HG03139 (cell line): Measurements from ENCODE around the gene STX16.
"Not testable (repeated sequence)": the region's sequence is repeated elsewhere in the genome, so short reads cannot be mapped to it uniquely, and the experiment has no call there.

Experiments used
- ATAC-seq: cut with Tn5 transposase; IDR thresholded peaks from one replicate; pipeline ENCODE4 v1.9.1; 2021; ENCODE audit not compliant: unreplicated experiment

The STX16 gene

GRCh38 chr20:58636396-58636982 lies 14.6 kb upstream of the STX16 start:
- no peak for ATAC-seq

- ATAC-seq = no peak
Measured at GRCh38 chr20:58636983-58637421, 14.1 kb upstream of the STX16 start.

- ATAC-seq = no peak
Measured at GRCh38 chr20:58637466-58638213, 13.4 kb upstream of the STX16 start.

GRCh38 chr20:58638467-58639181 lies 12.5 kb upstream of the STX16 start:
- ATAC-seq = no peak

GRCh38 chr20:58639182-58640146 lies 11.6 kb upstream of the STX16 start:
- ATAC-seq = no peak

- no peak for ATAC-seq
Measured at GRCh38 chr20:58640446-58640845, 10.6 kb upstream of the STX16 start.

- no peak for ATAC-seq
Measured at GRCh38 chr20:58642441-58642840, 8.6 kb upstream of the STX16 start.

- not testable (repeated sequence) for ATAC-seq
Measured at GRCh38 chr20:58642896-58643295, 8.2 kb upstream of the STX16 start.

GRCh38 chr20:58645412-58645968 lies 5.6 kb upstream of the STX16 start:
- ATAC-seq = no peak

- ATAC-seq = no peak
Measured at GRCh38 chr20:58646257-58646656, 4.8 kb upstream of the STX16 start.

- ATAC-seq = no peak
Measured at GRCh38 chr20:58646703-58647102, 4.4 kb upstream of the STX16 start.

- ATAC-seq = no peak
Measured at GRCh38 chr20:58647162-58647795, 3.8 kb upstream of the STX16 start.

- no peak for ATAC-seq
Measured at GRCh38 chr20:58647796-58648501, 3.1 kb upstream of the STX16 start.

- not testable (repeated sequence) for ATAC-seq
Measured at GRCh38 chr20:58648502-58648825, 2.6 kb upstream of the STX16 start.

GRCh38 chr20:58649288-58650180 lies 1.5 kb upstream of the STX16 start:
- ATAC-seq = no peak

GRCh38 chr20:58650181-58650775 lies 805 bp upstream of the STX16 start:
- no peak for ATAC-seq

GRCh38 chr20:58651559-58651945 lies 469 bp downstream of the STX16 start:
- ATAC-seq = no peak

- ATAC-seq = peak; percentile 43
Measured at GRCh38 chr20:58651946-58652605, 993 bp downstream of the STX16 start.
